Activated naive CD4-positive, alpha-beta T cell (primary cell): ENCODE results near the gene PIK3C2G.
"Not testable (repeated sequence)": the region's sequence is repeated elsewhere in the genome, so short reads cannot be mapped to it uniquely, and the experiment has no call there.

Experiments used
- DNase-seq, 4 experiments: peaks; one replicate each; lab custom pipeline; 2025; lab: John Stamatoyannopoulos, UW

PIK3C2G gene

DNA sequence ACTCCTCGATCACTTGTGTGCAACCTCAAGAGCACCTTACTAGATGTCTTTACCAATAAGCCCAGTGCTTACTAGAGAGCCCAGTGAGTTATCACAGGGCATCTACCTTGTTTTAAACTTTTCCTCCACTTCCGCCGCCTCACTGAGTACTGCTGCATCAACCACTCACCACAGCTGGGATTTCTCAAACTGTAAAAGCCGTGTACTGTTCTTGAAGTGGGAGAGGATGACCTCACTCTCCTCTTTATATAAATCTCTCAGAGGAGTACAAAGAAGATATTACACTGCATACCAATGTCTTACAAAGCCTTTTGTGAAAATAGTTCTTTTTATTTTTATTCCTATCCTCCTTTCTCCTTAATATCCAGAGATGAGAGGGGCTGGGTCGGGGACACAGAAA lies 382.4 kb downstream of the PIK3C2G start:
- no peak for DNase-seq

DNA sequence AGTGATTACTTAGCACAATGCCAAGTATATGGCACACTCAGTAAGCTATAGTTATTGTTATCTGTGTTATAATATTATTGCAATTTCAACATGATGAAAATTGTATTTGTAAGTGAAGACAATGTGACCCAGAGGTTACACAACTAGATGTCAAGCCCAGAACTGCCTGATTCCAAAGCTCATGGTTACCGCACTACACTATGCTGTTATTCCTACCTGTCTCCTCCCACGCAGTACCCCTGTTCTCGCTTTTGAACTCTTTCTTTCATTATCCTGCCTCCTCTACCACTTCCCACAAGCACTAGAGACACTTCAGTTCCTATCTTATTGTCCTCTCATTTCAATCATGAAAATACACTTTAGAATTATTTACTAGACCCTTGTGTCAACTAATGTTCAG lies 383.2 kb downstream of the PIK3C2G start:
- no peak for DNase-seq

DNA sequence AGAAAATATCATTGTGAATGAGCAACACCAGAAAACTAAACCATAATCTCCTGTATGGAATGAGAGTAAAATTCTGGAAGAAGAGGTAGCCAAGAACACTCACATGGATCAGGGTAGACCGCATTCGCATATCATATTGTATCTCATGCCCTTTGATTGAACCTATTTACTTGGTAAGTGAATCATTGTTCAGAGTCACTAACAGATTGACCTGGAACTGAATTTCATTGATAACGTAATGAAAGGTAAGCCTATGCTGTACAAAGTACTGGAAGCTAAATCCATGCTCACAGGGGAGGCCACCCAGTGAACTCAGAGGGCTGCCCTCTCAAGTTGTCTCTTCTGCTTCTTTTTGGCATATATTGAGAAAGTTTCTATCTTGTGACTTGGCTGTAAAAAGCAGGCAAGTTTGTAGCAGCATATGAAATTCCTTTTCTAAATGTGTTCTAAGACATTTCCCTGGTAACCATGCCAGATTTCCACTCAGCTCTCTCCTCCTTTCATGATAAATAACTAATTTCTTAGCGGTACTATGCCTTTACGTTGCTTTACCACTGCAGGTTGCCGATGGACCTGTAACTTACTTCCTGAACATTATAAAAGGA lies 385.1 kb downstream of the PIK3C2G start:
- no peak for DNase-seq

DNA sequence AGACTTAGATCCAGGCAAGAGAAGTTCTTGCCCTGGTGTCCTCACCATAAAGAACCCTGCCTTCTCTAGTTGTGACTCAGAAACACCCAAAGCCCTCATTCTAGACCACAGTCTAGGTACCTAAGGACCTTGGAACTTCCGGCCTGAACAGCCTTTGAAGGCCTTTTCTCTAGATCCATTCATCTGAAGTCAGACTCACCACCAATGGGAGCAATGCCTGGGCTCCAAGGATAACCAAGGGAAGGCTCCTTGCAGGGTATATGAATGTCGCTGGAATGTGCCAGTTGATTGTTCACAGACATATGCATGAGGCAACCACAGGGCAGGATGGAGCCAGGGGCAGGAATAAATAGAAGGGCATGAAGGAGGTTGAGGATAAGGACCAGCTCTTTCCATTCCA lies 390.2 kb downstream of the PIK3C2G start:
- DNase-seq: no peak

DNA sequence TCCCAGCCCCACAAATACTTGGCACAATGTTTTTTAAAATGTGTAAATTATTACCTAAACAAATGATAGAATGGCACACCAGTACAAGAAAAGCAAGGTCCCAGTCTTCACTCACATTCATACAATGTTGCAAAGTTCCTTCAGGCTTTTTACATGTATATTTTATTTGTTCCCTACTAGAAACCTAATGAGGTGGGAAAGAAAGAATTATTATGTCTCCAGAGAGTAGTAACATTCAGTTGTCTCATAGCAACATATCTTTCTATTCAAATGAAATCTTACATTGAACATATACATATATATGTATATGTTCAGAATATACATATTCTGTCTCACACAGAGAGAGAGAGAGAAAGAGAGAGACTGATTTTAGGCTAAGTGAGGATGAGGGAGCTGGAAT lies 391.3 kb downstream of the PIK3C2G start:
- DNase-seq: no peak

DNA sequence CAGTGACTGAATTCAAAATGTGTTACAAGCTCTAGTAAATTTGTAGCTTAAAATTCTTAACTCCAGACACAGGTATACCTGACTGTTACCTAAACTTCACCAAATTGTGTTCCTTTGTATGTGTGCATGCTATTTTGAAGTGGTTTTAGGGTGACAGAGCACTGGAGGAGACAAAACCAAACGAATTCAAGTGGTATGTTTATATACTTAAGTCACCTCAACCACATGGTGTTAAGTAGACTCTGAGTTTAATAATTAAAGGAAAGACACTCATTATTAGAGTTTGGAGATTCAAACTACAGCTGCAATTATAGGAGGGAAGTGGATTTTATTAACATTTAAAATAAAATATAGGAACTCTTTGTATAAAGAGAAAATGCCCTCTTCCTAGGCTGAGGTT lies 392.1 kb downstream of the PIK3C2G start:
- no peak for DNase-seq

DNA sequence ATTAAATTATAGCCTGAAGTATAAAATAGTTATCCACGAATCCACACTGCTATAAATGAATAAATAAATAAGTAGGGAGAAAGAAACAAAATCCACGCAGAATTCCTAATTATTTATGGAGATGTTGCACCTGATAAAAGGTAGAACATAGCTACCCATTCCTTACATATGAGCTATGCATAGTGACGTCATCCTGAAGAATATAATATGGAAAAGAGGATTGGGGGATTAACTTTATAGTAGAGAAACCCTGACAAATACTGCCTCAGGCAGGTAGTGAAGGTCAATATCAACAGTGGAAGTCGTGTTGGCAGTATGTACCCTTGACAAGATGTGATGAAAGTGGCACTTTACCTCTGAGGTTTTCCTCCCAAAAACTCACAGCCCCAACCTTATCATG lies 394.0 kb downstream of the PIK3C2G start:
- DNase-seq: no peak

DNA sequence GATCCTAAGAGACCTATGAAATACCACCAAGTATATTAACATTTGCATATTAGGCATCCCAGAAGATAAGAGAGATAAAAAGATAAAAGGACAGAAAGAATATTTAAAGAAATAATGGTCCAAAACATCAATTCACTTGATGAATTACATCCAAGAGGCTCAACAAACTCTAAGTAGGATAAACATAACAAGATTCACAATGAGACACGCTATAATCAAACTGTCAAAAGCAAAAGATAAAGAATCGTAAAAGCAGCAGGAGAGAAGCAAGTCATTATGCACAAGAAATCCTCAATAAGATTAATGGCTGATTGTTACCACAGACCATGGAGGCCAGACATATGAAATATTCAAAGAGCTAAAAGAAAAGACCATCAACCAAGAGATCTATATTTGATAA lies 396.9 kb downstream of the PIK3C2G start:
- DNase-seq: no peak

DNA sequence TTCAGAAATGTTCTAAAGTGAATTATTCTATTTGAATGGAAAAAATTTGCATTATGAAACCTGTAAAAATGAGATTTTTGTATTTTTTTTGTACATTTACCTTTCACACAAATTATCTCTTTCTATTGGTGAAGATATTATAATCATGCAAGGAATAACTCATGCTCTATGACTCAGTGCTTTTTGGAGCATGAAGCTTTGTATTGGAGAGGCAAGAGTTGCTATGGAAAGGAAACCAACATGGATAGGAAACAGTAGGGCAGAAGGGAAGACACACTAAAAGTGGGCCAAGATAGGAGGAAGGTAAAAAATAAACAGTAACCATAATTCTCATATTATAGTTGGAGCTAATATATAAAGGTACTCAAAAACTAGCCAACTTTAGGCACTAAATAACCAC lies 397.5 kb downstream of the PIK3C2G start:
- DNase-seq: no peak

DNA sequence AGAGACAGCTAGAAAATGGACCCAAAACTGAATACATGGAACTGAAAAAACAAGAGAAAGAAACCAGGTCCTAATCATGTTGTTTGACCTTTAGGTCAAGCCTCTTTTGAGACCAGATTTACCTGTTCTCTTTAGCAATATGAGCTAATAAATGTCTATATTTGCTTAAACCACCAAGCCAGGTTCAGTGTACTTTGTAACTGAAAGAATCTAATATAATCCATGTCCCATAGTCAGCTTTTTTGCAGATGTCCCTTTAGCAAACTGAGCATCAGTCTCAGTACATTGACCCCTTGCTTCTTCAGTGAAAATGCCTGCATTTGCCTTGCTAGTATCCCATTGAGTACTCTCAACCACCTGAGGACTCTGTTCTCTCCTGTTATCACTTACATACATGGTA lies 414.8 kb downstream of the PIK3C2G start:
- DNase-seq: no peak

DNA sequence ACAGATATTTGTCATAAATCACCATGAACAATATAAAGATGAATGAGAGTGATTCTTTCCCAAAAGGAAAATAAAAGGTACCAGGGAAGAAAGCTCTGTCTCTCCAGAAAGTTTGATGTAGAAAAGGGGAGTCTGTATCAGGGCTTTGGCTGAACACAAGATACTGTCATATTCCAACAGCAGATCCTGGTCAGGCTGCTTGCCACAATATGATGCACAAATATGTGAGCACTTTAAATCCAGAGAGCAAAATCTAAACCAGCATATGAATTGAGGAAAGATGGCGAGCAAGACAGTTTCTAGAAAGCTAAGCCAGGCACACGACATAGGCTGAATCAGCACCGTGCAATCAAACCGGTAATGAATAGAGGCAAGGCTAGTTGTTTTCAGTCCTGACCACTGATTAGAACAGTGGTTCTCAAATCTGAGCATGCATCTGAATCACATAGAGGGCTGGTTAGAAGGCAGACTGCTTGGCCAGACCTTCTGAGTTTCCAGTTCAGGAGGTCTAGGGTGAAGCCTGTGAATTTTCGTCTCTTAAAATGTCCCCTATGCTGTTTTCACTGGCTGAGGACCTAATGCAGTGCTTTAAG lies 415.8 kb downstream of the PIK3C2G start:
- no peak for DNase-seq

DNA sequence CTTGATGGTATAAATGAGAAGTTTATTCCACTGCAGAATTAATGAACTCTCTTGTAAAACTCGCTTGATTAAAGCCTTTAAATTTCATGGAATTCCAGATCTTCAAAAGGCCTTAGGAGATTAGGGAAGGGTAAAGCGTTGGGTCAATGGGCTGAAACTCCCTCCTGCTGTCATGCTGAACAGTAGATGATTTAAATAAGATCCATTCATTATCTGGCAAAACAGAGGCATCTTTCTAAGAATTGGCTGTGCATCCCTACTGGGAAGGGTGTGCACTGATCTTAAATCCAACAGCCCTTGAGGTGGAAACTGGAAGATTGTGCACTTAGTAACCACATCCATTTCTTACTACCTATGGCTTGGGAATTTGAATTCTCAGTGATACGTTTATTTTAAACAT lies 420.5 kb downstream of the PIK3C2G start:
- DNase-seq: no peak

DNA sequence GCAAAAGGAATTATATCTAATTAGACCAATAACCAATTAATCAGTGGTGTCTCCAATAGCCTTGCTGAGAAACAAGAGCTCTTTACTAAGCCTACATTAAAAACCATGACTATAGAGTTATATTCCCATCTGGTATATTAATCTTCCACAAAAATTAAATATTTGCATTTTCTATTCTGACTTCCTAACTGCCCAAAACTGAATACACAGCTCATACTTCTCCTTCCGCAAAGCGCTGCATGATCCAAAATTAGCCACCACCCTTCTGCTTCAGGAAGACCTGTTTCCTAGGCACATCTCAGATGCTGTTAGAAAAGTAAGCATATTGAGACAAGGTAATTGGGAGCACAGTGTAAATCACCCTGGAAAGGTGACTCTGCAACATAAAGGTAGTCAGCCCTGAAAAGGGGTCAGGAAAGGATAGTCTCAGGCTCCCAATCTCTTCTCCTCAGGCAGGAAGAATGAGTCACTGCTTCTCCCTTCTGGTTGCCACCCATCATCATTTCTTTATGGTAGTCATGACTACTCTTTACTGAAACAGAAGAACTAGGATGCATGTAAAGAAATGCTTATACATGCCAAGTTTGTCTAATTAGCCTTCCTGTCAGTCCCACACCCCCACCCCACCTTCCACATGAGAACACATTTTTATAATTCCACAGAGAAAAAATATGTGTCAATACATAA lies 422.2 kb downstream of the PIK3C2G start:
- DNase-seq: no peak

DNA sequence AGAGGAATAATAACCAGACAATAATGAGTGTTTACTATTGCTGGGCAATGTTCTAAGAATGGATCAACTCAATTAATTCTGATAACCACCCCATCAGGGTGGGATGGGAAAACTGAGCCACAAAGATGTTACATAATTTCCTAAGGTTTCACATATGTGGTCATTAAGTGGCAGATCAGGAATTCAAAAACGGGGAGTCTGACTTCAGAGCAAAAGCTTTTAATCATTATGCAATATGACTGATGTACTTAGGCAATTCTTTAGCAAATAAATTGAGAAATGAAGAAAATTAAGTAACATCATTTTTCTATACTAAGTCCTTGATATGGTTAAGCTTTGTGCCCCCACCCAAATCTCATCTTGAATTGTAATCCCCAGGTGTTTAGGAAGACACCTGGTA lies 423.1 kb downstream of the PIK3C2G start:
- no peak for DNase-seq

DNA sequence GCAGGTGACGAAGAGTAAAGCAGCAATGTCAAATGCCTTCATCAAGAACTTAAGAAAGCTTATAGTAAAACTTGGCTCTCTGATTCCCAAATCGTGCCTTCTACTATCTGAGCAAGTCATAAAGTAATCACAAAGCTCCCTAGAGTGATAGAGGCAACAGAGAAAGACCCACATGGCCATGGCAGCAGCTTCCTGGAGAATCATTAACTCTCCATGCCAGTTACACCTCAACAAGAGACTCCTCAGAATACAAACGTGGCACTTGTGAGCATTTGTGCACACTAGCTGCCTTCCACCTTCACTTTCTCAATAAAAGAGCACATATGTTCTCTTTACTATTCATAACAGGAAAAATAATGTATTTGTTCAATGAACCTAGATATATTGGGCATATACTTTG lies 428.5 kb downstream of the PIK3C2G start:
- no peak for DNase-seq

DNA sequence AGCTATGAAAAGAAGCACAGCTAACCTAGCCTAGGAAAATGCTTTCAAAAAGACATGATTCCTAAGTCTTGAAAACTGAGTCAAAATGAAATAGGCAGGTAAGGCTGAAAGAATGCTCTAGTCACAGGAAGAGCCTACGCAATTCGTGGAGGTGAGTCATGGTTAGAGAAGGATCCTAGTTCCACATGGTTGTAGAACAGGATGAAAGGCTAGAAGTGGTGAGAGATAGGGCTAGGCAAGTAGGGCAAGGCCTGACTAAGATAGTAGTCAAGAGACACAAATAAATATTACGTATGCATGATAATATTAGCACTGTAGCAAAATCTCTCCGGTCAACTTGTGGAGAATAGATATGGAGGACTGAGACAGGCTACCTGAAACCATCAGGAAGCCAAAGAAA lies 429.3 kb downstream of the PIK3C2G start:
- DNase-seq: no peak

DNA sequence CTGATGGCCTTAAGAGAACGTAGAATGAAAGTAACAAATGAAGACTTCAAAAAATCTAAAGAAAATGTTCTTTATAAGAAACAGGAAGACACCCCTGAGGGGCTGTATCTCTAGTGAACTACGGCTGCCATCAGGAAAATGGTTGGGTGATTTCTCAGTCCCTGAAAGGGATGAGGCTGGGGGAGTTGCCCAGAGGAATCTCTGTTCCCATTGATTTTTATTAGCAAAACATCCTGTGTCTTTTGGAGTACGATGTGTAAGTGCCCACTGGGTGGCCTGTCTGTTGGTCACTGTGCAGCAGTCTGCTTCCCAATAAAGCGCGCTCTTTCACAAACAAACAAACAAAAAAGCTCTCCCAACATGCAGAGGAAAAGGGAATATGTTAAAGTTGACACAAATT lies 432.7 kb downstream of the PIK3C2G start:
- DNase-seq: not testable (repeated sequence)

DNA sequence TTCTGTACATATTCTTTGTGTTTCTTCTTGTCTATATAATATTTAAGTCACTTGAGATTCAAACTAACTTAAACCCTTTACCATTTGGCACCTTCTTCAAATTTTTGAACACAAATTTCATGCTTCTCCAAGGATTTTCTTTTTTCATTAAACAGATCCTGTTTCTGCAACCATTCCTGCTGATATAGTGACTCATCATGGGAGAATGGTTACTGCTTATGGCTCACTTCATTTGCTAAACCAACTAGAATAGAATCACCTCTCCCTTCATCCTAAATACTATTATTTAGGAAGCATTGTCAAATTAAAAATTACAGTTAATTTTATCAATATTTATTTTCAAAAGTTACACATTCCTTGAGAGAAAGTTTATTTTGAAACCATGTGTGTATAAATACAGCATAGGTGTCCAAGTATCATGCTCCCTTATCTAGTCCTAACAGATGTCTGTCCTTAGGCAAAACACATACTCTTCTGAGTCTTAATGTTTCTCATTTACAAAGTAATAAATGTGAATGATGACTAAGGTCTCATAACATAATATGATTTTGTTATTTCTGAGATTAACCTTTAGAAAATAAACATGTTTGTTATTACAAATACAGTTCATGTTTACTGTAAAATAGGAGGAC lies 435.8 kb downstream of the PIK3C2G start:
- DNase-seq: no peak
